A172 (cell line): Measurements from ENCODE around the gene RHBDD2. TPM values are rescaled to one million over a fixed set of nuclear protein-coding genes. Genes with fewer than 3 reads are reported as not detected.
"Not testable (repeated sequence)": the region's sequence is repeated elsewhere in the genome, so short reads cannot be mapped to it uniquely, and the experiment has no call there.

Experiments
- DNase-seq: peaks from one replicate; pipeline ENCODE4 v3.0.0-alpha.2; 2015; ENCODE audit warnings: low spot score
- total RNA-seq: library from RNA; depleted of rRNA; stranded (reverse); fragments of >200 nt; shearing (Covaris generic); gene quantifications from 2 replicates; pipeline ENCODE4 v1.2.3, GENCODE V29; 2014

Gene RHBDD2
- total RNA-seq, 1 experiment from 2014 or later, result 57.2 TPM

GRCh38 chr7:75889223-75889825 is 10.5 kb downstream of the RHBDD2 start:
- DNase-seq, result no peak

GRCh38 chr7:75889826-75890225 is 11.0 kb downstream of the RHBDD2 start:
- DNase-seq, result no peak

- DNase-seq, result not testable (repeated sequence)
Measured at GRCh38 chr7:75891237-75891636, 12.4 kb downstream of the RHBDD2 start.

GRCh38 chr7:75891815-75892411 is 13.1 kb downstream of the RHBDD2 start:
- DNase-seq, result no peak

GRCh38 chr7:75892634-75893272 is 13.9 kb downstream of the RHBDD2 start:
- DNase-seq, result no peak

- no peak for DNase-seq
Measured at GRCh38 chr7:75896803-75897327, 18.0 kb downstream of the RHBDD2 start.

- DNase-seq, result no peak
Measured at GRCh38 chr7:75900617-75901315, 21.9 kb downstream of the RHBDD2 start.

GRCh38 chr7:75905785-75906604 is 27.2 kb downstream of the RHBDD2 start:
- DNase-seq, result peak; percentile 40

GRCh38 chr7:75906991-75907667 is 28.3 kb downstream of the RHBDD2 start:
- no peak for DNase-seq

GRCh38 chr7:75907668-75908039 is 28.8 kb downstream of the RHBDD2 start:
- DNase-seq, result not testable (repeated sequence)

GRCh38 chr7:75909521-75910132 is 30.8 kb downstream of the RHBDD2 start:
- DNase-seq, result no peak

GRCh38 chr7:75911186-75911585 is 32.4 kb downstream of the RHBDD2 start:
- not testable (repeated sequence) for DNase-seq

GRCh38 chr7:75913437-75913836 is 34.6 kb downstream of the RHBDD2 start:
- DNase-seq, result no peak

GRCh38 chr7:75914169-75914654 is 35.4 kb downstream of the RHBDD2 start:
- DNase-seq, result no peak

GRCh38 chr7:75914655-75915415 is 36.0 kb downstream of the RHBDD2 start, which contains the start of gene POR:
POR (plus strand) TSS chr7:75915155; CDS start chr7:75954002, 38,847 bp downstream.
- DNase-seq, result peak; percentile 87

GRCh38 chr7:75915416-75916156 is 36.8 kb downstream of the RHBDD2 start:
- DNase-seq, result peak; percentile 18

- DNase-seq, result no peak
Measured at GRCh38 chr7:75916259-75916658, 37.4 kb downstream of the RHBDD2 start.
